ENCODE results near the gene STON2. TPM values are rescaled to one million over a fixed set of nuclear protein-coding genes. Genes with fewer than 3 reads are reported as not detected.

The STON2 gene
- total RNA-seq, 2 donors from 2014 or later = 12.7 to 23.8 TPM

- no peak overlapping the region for H3K27ac ChIP-seq
- H3K36me3 ChIP-seq = no peaks in the 10 kb centered on the region
- no peak overlapping the region for H3K4me3 ChIP-seq
- no peaks in the 10 kb centered on the region for H3K9me3 ChIP-seq
- 83% methylated on average over 8 of the region's 8 CpGs for WGBS
- H3K27me3 ChIP-seq (replicated peaks; ENCODE audit: insufficient read depth) = no peaks in the 10 kb centered on the region
- TF ChIP-seq CTCF (IDR thresholded peaks at IDR 0.05) = no peak
- no peak for TF ChIP-seq POLR2A (IDR thresholded peaks at IDR 0.05)
- TF ChIP-seq POLR2AphosphoS5 (IDR thresholded peaks at IDR 0.05) = no peak
- intact Hi-C loops (cut with DNase I) = no loop called here
- no peak for DNase-seq (ENCODE audit: low spot score)
- H3K4me1 ChIP-seq (replicated peaks) = no peaks in the 10 kb centered on the region
Measured at GRCh38 chr14:81286574-81287370, 113.4 kb downstream of the STON2 start.

- TF ChIP-seq POLR2A (IDR thresholded peaks at IDR 0.05) (no peak), CTCF (IDR thresholded peaks at IDR 0.05) (no peak), POLR2AphosphoS5 (IDR thresholded peaks at IDR 0.05) (no peak)
- no peak overlapping the region for H3K4me3 ChIP-seq
- intact Hi-C loops (cut with DNase I) = no loop called here
- no peaks in the 10 kb centered on the region for H3K9me3 ChIP-seq
- 85% methylated on average over 2 of the region's 2 CpGs for WGBS
- H3K4me1 ChIP-seq (replicated peaks) = no peaks in the 10 kb centered on the region
- no peaks in the 10 kb centered on the region for H3K27me3 ChIP-seq (replicated peaks; ENCODE audit: insufficient read depth)
- no peak for DNase-seq (ENCODE audit: low spot score)
- H3K36me3 ChIP-seq = no peaks in the 10 kb centered on the region
- no peak overlapping the region for H3K27ac ChIP-seq
Measured at GRCh38 chr14:81285245-81285644, 114.9 kb downstream of the STON2 start.

GRCh38 chr14:81281332-81281731 lies 118.8 kb downstream of the STON2 start:
- no peak for TF ChIP-seq POLR2AphosphoS5 (IDR thresholded peaks at IDR 0.05)
- no peak for TF ChIP-seq CTCF (IDR thresholded peaks at IDR 0.05)
- no peak for TF ChIP-seq POLR2A (IDR thresholded peaks at IDR 0.05)
- Histone ChIP-seq H3K27ac (no peak overlapping the region), H3K36me3 (no peaks in the 10 kb centered on the region), H3K27me3 (replicated peaks; ENCODE audit: insufficient read depth) (no peaks in the 10 kb centered on the region), H3K9me3 (no peaks in the 10 kb centered on the region), H3K4me3 (no peak overlapping the region), H3K4me1 (replicated peaks) (no peaks in the 10 kb centered on the region)
- intact Hi-C loops (cut with DNase I) = no loop called here
- WGBS = 86% methylated on average over 1 of the region's 1 CpG
- DNase-seq (ENCODE audit: low spot score) = no peak

- Histone ChIP-seq H3K4me1 (replicated peaks) (no peaks in the 10 kb centered on the region), H3K4me3 (no peak overlapping the region), H3K27me3 (replicated peaks; ENCODE audit: insufficient read depth) (no peaks in the 10 kb centered on the region), H3K36me3 (no peaks in the 10 kb centered on the region), H3K27ac (no peak overlapping the region), H3K9me3 (no peaks in the 10 kb centered on the region)
- TF ChIP-seq POLR2A (IDR thresholded peaks at IDR 0.05) (no peak), CTCF (IDR thresholded peaks at IDR 0.05) (no peak), POLR2AphosphoS5 (IDR thresholded peaks at IDR 0.05) (no peak)
- no peak for DNase-seq (ENCODE audit: low spot score)
- intact Hi-C loops (cut with DNase I) = no loop called here
- WGBS = 93% methylated on average over 9 of the region's 9 CpGs
Measured at GRCh38 chr14:81280136-81280791, 119.9 kb downstream of the STON2 start.

Data from prostate gland (tissue), 2 donors.